ENCODE measurements around the gene VOPP1.

The VOPP1 gene

GRCh38 chr7:55520426-55521140, 51.7 kb downstream of the VOPP1 start:
- no peak for TF ChIP-seq TEAD4 (IDR thresholded peaks at IDR 0.05)
- no peak for TF ChIP-seq NFIC (IDR thresholded peaks at IDR 0.05)

- TF ChIP-seq USF1 (IDR thresholded peaks at IDR 0.05) (no peak), ZBTB7A (IDR thresholded peaks at IDR 0.05; ENCODE audit: low read depth) (no peak), EGR1 (IDR thresholded peaks at IDR 0.05) (no peak), TCF12 (IDR thresholded peaks at IDR 0.05; ENCODE audit: low read depth) (no peak), TEAD4 (IDR thresholded peaks at IDR 0.05) (no peak), CEBPB (IDR thresholded peaks at IDR 0.05) (no peak), TAF1 (IDR thresholded peaks at IDR 0.05; ENCODE audit: low read depth) (no peak), EP300 (IDR thresholded peaks at IDR 0.05; ENCODE audit: borderline replicate concordance) (no peak), NFIC (IDR thresholded peaks at IDR 0.05) (no peak), CREB1 (IDR thresholded peaks at IDR 0.05; ENCODE audit: low read depth) (no peak), FOXM1 (IDR thresholded peaks at IDR 0.05; ENCODE audit: borderline replicate concordance, low read depth) (no peak), REST (IDR thresholded peaks at IDR 0.05; ENCODE audit: low read depth) (no peak), MAX (IDR thresholded peaks at IDR 0.05) (no peak)
Observed at GRCh38 chr7:55518836-55519235, 53.5 kb downstream of the VOPP1 start.

GRCh38 chr7:55517936-55518689, 54.2 kb downstream of the VOPP1 start:
- TF ChIP-seq TAF1 (IDR thresholded peaks at IDR 0.05; ENCODE audit: low read depth) (no peak), CREB1 (IDR thresholded peaks at IDR 0.05; ENCODE audit: low read depth) (no peak), TEAD4 (IDR thresholded peaks at IDR 0.05) (no peak)

GRCh38 chr7:55517191-55517633, 55.1 kb downstream of the VOPP1 start:
- TF ChIP-seq RAD21 (IDR thresholded peaks at IDR 0.05; ENCODE audit: low read depth) (no peak), CREB1 (IDR thresholded peaks at IDR 0.05; ENCODE audit: low read depth) (no peak), REST (IDR thresholded peaks at IDR 0.05; ENCODE audit: low read depth) (no peak), TCF12 (IDR thresholded peaks at IDR 0.05; ENCODE audit: low read depth) (no peak), TAF1 (IDR thresholded peaks at IDR 0.05; ENCODE audit: low read depth) (no peak), TEAD4 (IDR thresholded peaks at IDR 0.05) (no peak), ZBTB7A (IDR thresholded peaks at IDR 0.05; ENCODE audit: low read depth) (no peak), FOXM1 (IDR thresholded peaks at IDR 0.05; ENCODE audit: borderline replicate concordance, low read depth) (no peak), MAX (IDR thresholded peaks at IDR 0.05) (no peak), NFIC (IDR thresholded peaks at IDR 0.05) (no peak), EGR1 (IDR thresholded peaks at IDR 0.05) (no peak), YY1 (IDR thresholded peaks at IDR 0.05; ENCODE audit: low read depth) (no peak), USF1 (IDR thresholded peaks at IDR 0.05) (no peak), EP300 (IDR thresholded peaks at IDR 0.05; ENCODE audit: borderline replicate concordance) (no peak), CEBPB (IDR thresholded peaks at IDR 0.05) (no peak)

- TF ChIP-seq RAD21 (IDR thresholded peaks at IDR 0.05; ENCODE audit: low read depth): no peak
- no peak for TF ChIP-seq TAF1 (IDR thresholded peaks at IDR 0.05; ENCODE audit: low read depth)
- no peak for TF ChIP-seq USF1 (IDR thresholded peaks at IDR 0.05)
- TF ChIP-seq TEAD4 (IDR thresholded peaks at IDR 0.05): no peak
- TF ChIP-seq CREB1 (IDR thresholded peaks at IDR 0.05; ENCODE audit: low read depth): no peak
- no peak for TF ChIP-seq TCF12 (IDR thresholded peaks at IDR 0.05; ENCODE audit: low read depth)
- TF ChIP-seq FOXM1 (IDR thresholded peaks at IDR 0.05; ENCODE audit: borderline replicate concordance, low read depth): no peak
- TF ChIP-seq MAX (IDR thresholded peaks at IDR 0.05): no peak
- TF ChIP-seq CEBPB (IDR thresholded peaks at IDR 0.05): no peak
- TF ChIP-seq NFIC (IDR thresholded peaks at IDR 0.05): no peak
Observed at GRCh38 chr7:55516409-55516808, 55.9 kb downstream of the VOPP1 start.
